ENCODE data around the gene TJAP1.

Gene TJAP1

GRCh38 chr6:43451939-43452338 lies 25.4 kb upstream of the TJAP1 start:
- no peak for ATAC-seq
- TF ChIP-seq ZNF8 (CRISPR knock-in tag; IDR thresholded peaks at IDR 0.05) (no peak), BACH2 (CRISPR knock-in tag; IDR thresholded peaks at IDR 0.05; ENCODE audit: borderline replicate concordance) (no peak), TOX (CRISPR knock-in tag; IDR thresholded peaks at IDR 0.05; ENCODE audit: borderline replicate concordance) (no peak), CSRNP3 (CRISPR knock-in tag; IDR thresholded peaks at IDR 0.05) (no peak), ARNTL (CRISPR knock-in tag; IDR thresholded peaks at IDR 0.05; ENCODE audit: borderline replicate concordance, low read depth) (no peak), ESRRG (CRISPR knock-in tag; IDR thresholded peaks at IDR 0.05) (no peak), ISL1 (CRISPR knock-in tag; IDR thresholded peaks at IDR 0.05) (no peak), RARB (CRISPR knock-in tag; IDR thresholded peaks at IDR 0.05) (no peak), TCF4 (CRISPR knock-in tag; IDR thresholded peaks at IDR 0.05; ENCODE audit: borderline replicate concordance) (no peak), OSR1 (CRISPR knock-in tag; IDR thresholded peaks at IDR 0.05) (no peak), GLIS3 (CRISPR knock-in tag; IDR thresholded peaks at IDR 0.05) (no peak), PATZ1 (CRISPR knock-in tag; IDR thresholded peaks at IDR 0.05; ENCODE audit: borderline replicate concordance) (no peak), ZFP30 (CRISPR knock-in tag; IDR thresholded peaks at IDR 0.05) (no peak), TSHZ2 (CRISPR knock-in tag; IDR thresholded peaks at IDR 0.05) (no peak)
- TF ChIP-seq, protein P1, sequence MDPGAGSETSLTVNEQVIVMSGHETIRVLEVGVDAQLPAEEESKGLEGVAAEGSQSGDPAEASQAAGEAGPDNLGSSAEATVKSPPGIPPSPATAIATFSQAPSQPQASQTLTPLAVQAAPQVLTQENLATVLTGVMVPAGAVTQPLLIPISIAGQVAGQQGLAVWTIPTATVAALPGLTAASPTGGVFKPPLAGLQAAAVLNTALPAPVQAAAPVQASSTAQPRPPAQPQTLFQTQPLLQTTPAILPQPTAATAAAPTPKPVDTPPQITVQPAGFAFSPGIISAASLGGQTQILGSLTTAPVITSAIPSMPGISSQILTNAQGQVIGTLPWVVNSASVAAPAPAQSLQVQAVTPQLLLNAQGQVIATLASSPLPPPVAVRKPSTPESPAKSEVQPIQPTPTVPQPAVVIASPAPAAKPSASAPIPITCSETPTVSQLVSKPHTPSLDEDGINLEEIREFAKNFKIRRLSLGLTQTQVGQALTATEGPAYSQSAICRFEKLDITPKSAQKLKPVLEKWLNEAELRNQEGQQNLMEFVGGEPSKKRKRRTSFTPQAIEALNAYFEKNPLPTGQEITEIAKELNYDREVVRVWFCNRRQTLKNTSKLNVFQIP (CRISPR knock-in tag; IDR thresholded peaks at IDR 0.05; ENCODE audit: borderline replicate concordance, low read depth): no peak

- no peak for ATAC-seq
- no peak for TF ChIP-seq RARB (CRISPR knock-in tag; IDR thresholded peaks at IDR 0.05)
- TF ChIP-seq ISL1 (CRISPR knock-in tag; IDR thresholded peaks at IDR 0.05): no peak
- TF ChIP-seq, protein P1 (CRISPR knock-in tag; IDR thresholded peaks at IDR 0.05; ENCODE audit: borderline replicate concordance, low read depth): no peak
- no peak for TF ChIP-seq GLIS3 (CRISPR knock-in tag; IDR thresholded peaks at IDR 0.05)
- no peak for TF ChIP-seq TSHZ2 (CRISPR knock-in tag; IDR thresholded peaks at IDR 0.05)
- TF ChIP-seq OSR1 (CRISPR knock-in tag; IDR thresholded peaks at IDR 0.05): no peak
- TF ChIP-seq CSRNP3 (CRISPR knock-in tag; IDR thresholded peaks at IDR 0.05): no peak
- TF ChIP-seq ARNTL (CRISPR knock-in tag; IDR thresholded peaks at IDR 0.05; ENCODE audit: borderline replicate concordance, low read depth): no peak
- TF ChIP-seq PATZ1 (CRISPR knock-in tag; IDR thresholded peaks at IDR 0.05; ENCODE audit: borderline replicate concordance): no peak
Measured at GRCh38 chr6:43452896-43453295, 24.5 kb upstream of the TJAP1 start.
